H9 (cell line): ENCODE results near the gene CISD1. TPM values are rescaled to one million over a fixed set of nuclear protein-coding genes. Genes with fewer than 3 reads are reported as not detected.
"Not testable (repeated sequence)": the region's sequence is repeated elsewhere in the genome, so short reads cannot be mapped to it uniquely, and the experiment has no call there.

Experiments
- DNase-seq: peaks from one replicate; pipeline ENCODE4 v3.0.0-alpha.2; 2017
- H2AFZ ChIP-seq: one replicate; pipeline ENCODE4 v1.6.1; 2013; ENCODE audit warnings: mild to moderate bottlenecking, low read length, control low read depth, moderate library complexity
- H2AK5ac ChIP-seq: 2 replicates; pipeline ENCODE4 v1.6.1; 2013; ENCODE audit warnings: low read length, control low read depth, mixed read lengths; ENCODE audit not compliant: insufficient read length
- H2BK120ac ChIP-seq: one replicate; pipeline ENCODE4 v1.6.1; 2013; ENCODE audit warnings: low read depth, mild to moderate bottlenecking, low read length, control low read depth, inconsistent platforms; ENCODE audit not compliant: poor library complexity, severe bottlenecking
- H2BK12ac ChIP-seq: 2 replicates; pipeline ENCODE4 v1.6.1; 2013; ENCODE audit warnings: low read length, control low read depth, mixed read lengths, low read depth; ENCODE audit not compliant: insufficient read length
- H2BK15ac ChIP-seq: 2 replicates; pipeline ENCODE4 v1.6.1; 2013; ENCODE audit warnings: low read depth, low read length, control low read depth
- H2BK20ac ChIP-seq: one replicate; pipeline ENCODE4 v1.6.1; 2013; ENCODE audit warnings: low read depth, mild to moderate bottlenecking, low read length, control low read depth, inconsistent platforms; ENCODE audit not compliant: poor library complexity, severe bottlenecking
- H2BK5ac ChIP-seq: 2 replicates; pipeline ENCODE4 v1.6.1; 2013; ENCODE audit warnings: low read length, control low read depth, mixed read lengths; ENCODE audit not compliant: insufficient read length
- H3K14ac ChIP-seq: 2 replicates; pipeline ENCODE4 v1.6.1; 2013; ENCODE audit warnings: low read length, control low read depth; ENCODE audit not compliant: insufficient read depth
- H3K18ac ChIP-seq: 2 replicates; pipeline ENCODE4 v1.6.1; 2013; ENCODE audit warnings: low read depth, mild to moderate bottlenecking, mixed read lengths, low read length, control low read depth; ENCODE audit not compliant: insufficient read length
- H3K23ac ChIP-seq: 2 replicates; pipeline ENCODE4 v1.6.1; 2013; ENCODE audit warnings: low read length, control low read depth, mixed read lengths, low read depth; ENCODE audit not compliant: insufficient read length
- H3K23me2 ChIP-seq: 2 replicates; pipeline ENCODE4 v1.6.1; 2013; ENCODE audit warnings: low read depth, mild to moderate bottlenecking, mixed read lengths, low read length, control low read depth; ENCODE audit not compliant: insufficient read length, poor library complexity, severe bottlenecking
- H3K27ac ChIP-seq: 2 replicates; pipeline ENCODE4 v1.5.1; 2013; ENCODE audit warnings: low read length, control low read depth, mixed read lengths, low read depth; ENCODE audit not compliant: insufficient read length
- H3K27me3 ChIP-seq: 2 replicates; pipeline ENCODE4 v1.6.1; 2013; ENCODE audit warnings: low read length, control low read depth, inconsistent platforms; ENCODE audit not compliant: insufficient read depth
- H3K4ac ChIP-seq: 2 replicates; pipeline ENCODE4 v1.6.1; 2013; ENCODE audit warnings: low read depth, mild to moderate bottlenecking, control low read depth, inconsistent platforms, low read length, moderate library complexity
- H3K4me1 ChIP-seq: 2 replicates; pipeline ENCODE4 v1.6.1; 2013; ENCODE audit warnings: low read length, control low read depth, inconsistent platforms; ENCODE audit not compliant: insufficient read depth
- H3K4me2 ChIP-seq: 2 replicates; pipeline ENCODE4 v1.6.1; 2013; ENCODE audit warnings: low read length, control low read depth, mixed read lengths; ENCODE audit not compliant: insufficient read length, insufficient read depth
- H3K56ac ChIP-seq: 2 replicates; pipeline ENCODE4 v1.6.1; 2013; ENCODE audit warnings: low read depth, mild to moderate bottlenecking, mixed read lengths, low read length, control low read depth; ENCODE audit not compliant: insufficient read length
- H3K79me1 ChIP-seq: 2 replicates; pipeline ENCODE4 v1.6.1; 2013; ENCODE audit warnings: low read depth, mild to moderate bottlenecking, moderate library complexity, low read length, control low read depth, inconsistent platforms; ENCODE audit not compliant: insufficient read depth, poor library complexity, severe bottlenecking
- H3K79me2 ChIP-seq: 2 replicates; pipeline ENCODE4 v1.6.1; 2013; ENCODE audit warnings: low read length, control low read depth, inconsistent platforms; ENCODE audit not compliant: insufficient read depth
- H3K9ac ChIP-seq: 2 replicates; pipeline ENCODE4 v1.6.1; 2013; ENCODE audit warnings: low read length, control low read depth, mixed read lengths; ENCODE audit not compliant: insufficient read length; ENCODE audit errors: extremely low read depth
- H3K9me3 ChIP-seq: one replicate; pipeline ENCODE4 v1.6.1; 2013; ENCODE audit warnings: low read depth, low read length, inconsistent platforms; ENCODE audit not compliant: control insufficient read depth
- H3T11ph ChIP-seq: one replicate; pipeline ENCODE4 v1.6.1; 2013; ENCODE audit warnings: mild to moderate bottlenecking, low read length, control low read depth, inconsistent platforms
- H4K20me1 ChIP-seq: one replicate; pipeline ENCODE4 v1.6.1; 2013; ENCODE audit not compliant: control insufficient read depth, insufficient read length, insufficient read depth
- H4K5ac ChIP-seq: 2 replicates; pipeline ENCODE4 v1.6.1; 2013; ENCODE audit warnings: low read depth, mild to moderate bottlenecking, mixed read lengths, low read length, control low read depth; ENCODE audit not compliant: insufficient read length
- H4K8ac ChIP-seq: replicated peaks from 2 replicates; pipeline ENCODE4 v1.6.1; 2013; ENCODE audit warnings: low read length, control low read depth, mixed read lengths, low read depth; ENCODE audit not compliant: insufficient read length
- H4K91ac ChIP-seq: 2 replicates; pipeline ENCODE4 v1.6.1; 2013; ENCODE audit warnings: low read depth, mild to moderate bottlenecking, moderate library complexity, mixed read lengths, low read length, control low read depth; ENCODE audit not compliant: insufficient read length
- H3K27ac Mint-ChIP-seq, 3 experiments: 2 replicates in 2 of 3; 3 replicates in 1 of 3; pipeline ENCODE4 v1.8.0; 2020 to 2021; ENCODE audit warnings: mixed read lengths in 3 of 3, mild to moderate bottlenecking in 1 of 3, moderate library complexity in 1 of 3
- H3K27me3 Mint-ChIP-seq: 2 replicates; pipeline ENCODE4 v1.8.0; 2021; ENCODE audit warnings: low read depth, mild to moderate bottlenecking, moderate library complexity, mixed read lengths
- H3K36me3 Mint-ChIP-seq, 3 experiments: 2 replicates in 2 of 3; 3 replicates in 1 of 3; pipeline ENCODE4 v1.8.0; 2020 to 2021; ENCODE audit warnings: low read depth in 3 of 3, mixed read lengths in 3 of 3; ENCODE audit not compliant: insufficient read depth in 1 of 3
- H3K4me1 Mint-ChIP-seq, 2 experiments: 2 replicates each; pipeline ENCODE4 v1.8.0; 2020; ENCODE audit warnings: mixed read lengths in 2 of 2
- H3K4me3 Mint-ChIP-seq, 2 experiments: 2 replicates in 1 of 2; 3 replicates in 1 of 2; pipeline ENCODE4 v1.8.0; 2020 to 2021; ENCODE audit warnings: mild to moderate bottlenecking in 2 of 2, mixed read lengths in 2 of 2, moderate library complexity in 1 of 2
- H3K9me3 Mint-ChIP-seq, 2 experiments: 2 replicates in 1 of 2; 3 replicates in 1 of 2; pipeline ENCODE4 v1.8.0; 2020; ENCODE audit warnings: mild to moderate bottlenecking in 2 of 2, mixed read lengths in 2 of 2, moderate library complexity in 1 of 2
- CTCF ChIP-seq: fragments of 200-600 bp; sonication (generic); conservative IDR thresholded peaks from 3 replicates; pipeline ENCODE4 v1.8.0; 2021; ENCODE audit warnings: antibody characterized with exemption, mild to moderate bottlenecking
- WGBS: extraction: QIAGEN DNeasy Blood & Tissue Kit; methylation state at CpG from one replicate; pipeline ENCODE4 v1.1.7; 2013; ENCODE audit warnings: missing lambda C conversion rate, low lambda C conversion rate, mixed read lengths; ENCODE audit not compliant: insufficient read length; ENCODE audit errors: extremely low coverage; 5-methylcytosine and 5-hydroxymethylcytosine counted together
- total RNA-seq: library from RNA; stranded (reverse); gene quantifications from 2 replicates; pipeline ENCODE4 v1.2.1, GENCODE V29; 2021

CISD1 gene
- total RNA-seq, 1 experiment from 2014 or later, result 42.0 TPM

- Mint-ChIP-seq H3K36me3 (peaks cover 5 to 12% (median 10%) of the 10 kb centered on the region in 3 experiments; a peak in 6 of 7 replicates), H3K27me3 (no peaks in the 10 kb centered on the region), H3K4me1 (peaks cover 5 to 6% of the 10 kb centered on the region in 2 experiments), H3K4me3 (no peak overlapping the region), H3K9me3 (peaks cover 0 to 3% of the 10 kb centered on the region in 2 experiments; a peak in 1 of 5 replicates), H3K27ac (no peak overlapping the region)
- no CpG with 5 or more reads among the region's 2 CpGs for WGBS
- Histone ChIP-seq H2AFZ (no peak overlapping the region), H3K27me3 (no peaks in the 10 kb centered on the region), H3K4ac (no peak overlapping the region), H3K79me1 (no peaks in the 10 kb centered on the region), H2BK15ac (no peak overlapping the region), H2BK12ac (no peak overlapping the region), H2BK120ac (no peak overlapping the region), H3K27ac (no peak overlapping the region), H3K18ac (no peak overlapping the region), H2BK5ac (no peak overlapping the region), H2AK5ac (no peak overlapping the region), H3K56ac (no peak overlapping the region), H3K9me3 (no peaks in the 10 kb centered on the region), H4K20me1 (no peaks in the 10 kb centered on the region), H3K9ac (no peak overlapping the region), H4K5ac (no peak overlapping the region), H3K79me2 (no peaks in the 10 kb centered on the region), H2BK20ac (no peak overlapping the region), H4K91ac (no peak overlapping the region), H3K14ac (no peak overlapping the region), H3K4me2 (no peak overlapping the region), H3K4me1 (no peaks in the 10 kb centered on the region; the same call in 1 of the 2 replicates), H3T11ph (no peak overlapping the region), H3K23ac (no peak overlapping the region), H4K8ac (no peak overlapping the region), H3K23me2 (no peaks in the 10 kb centered on the region)
- DNase-seq, result no peak
- no peak for TF ChIP-seq CTCF
Measured at GRCh38 chr10:58225654-58226053, 43.3 kb upstream of the CISD1 start.

GRCh38 chr10:58229856-58230255 lies 39.1 kb upstream of the CISD1 start:
- not testable (repeated sequence) for H2BK20ac ChIP-seq, H3T11ph ChIP-seq, H3K4me2 ChIP-seq, H3K23ac ChIP-seq, H3K23me2 ChIP-seq, H2BK5ac ChIP-seq, H3K27me3 Mint-ChIP-seq, H2BK120ac ChIP-seq, H2AK5ac ChIP-seq, H3K56ac ChIP-seq, H3K18ac ChIP-seq, H3K4me1 Mint-ChIP-seq, H3K9ac ChIP-seq, H2BK15ac ChIP-seq, H3K14ac ChIP-seq, H3K79me2 ChIP-seq, H4K91ac ChIP-seq, H4K5ac ChIP-seq, H3K27me3 ChIP-seq, H2BK12ac ChIP-seq, H3K9me3 Mint-ChIP-seq, H3K27ac ChIP-seq, H3K4me1 ChIP-seq, H3K79me1 ChIP-seq, H4K8ac ChIP-seq, H3K4ac ChIP-seq, H2AFZ ChIP-seq, H4K20me1 ChIP-seq, H3K9me3 ChIP-seq
- peak; percentile 52 for DNase-seq
- peaks cover 37 to 48% (median 44%) of the 10 kb centered on the region in 3 experiments for H3K36me3 Mint-ChIP-seq
- peak overlapping the region; percentile 87 to 96 (median 92); a peak in 6 of 7 replicates for H3K27ac Mint-ChIP-seq
- WGBS, result no CpG with 5 or more reads among the region's 7 CpGs
- peak overlapping the region in 1 of 2 experiments; percentile 6; a peak in 1 of 5 replicates for H3K4me3 Mint-ChIP-seq
